ENCODE results near the gene C11orf91.

- no peak for TF ChIP-seq CTCF (conservative IDR thresholded peaks at IDR 0.05)
- TF ChIP-seq ZFX (IDR thresholded peaks at IDR 0.05), result no peak
Observed at GRCh38 chr11:33669598-33670249, 30.9 kb downstream of the C11orf91 start.

Data from C4-2B (cell line).